ENCODE measurements around the gene SP8.

GRCh38 chr7:20796500-20796899 lies 9.8 kb upstream of the SP8 start:
- TF ChIP-seq CBX3 (IDR thresholded peaks at IDR 0.05; ENCODE audit: low read depth), result no peak
- no peak for TF ChIP-seq CTCF (IDR thresholded peaks at IDR 0.05 in 2 of 3, conservative IDR thresholded peaks at IDR 0.05 in 1 of 3; ENCODE audit: borderline replicate concordance in 1 of 3, insufficient read depth in 1 of 3, low read depth in 2 of 3, low read length in 2 of 3)
- TF ChIP-seq SRF (IDR thresholded peaks at IDR 0.05; ENCODE audit: low read depth), result no peak
- TF ChIP-seq ATF3 (IDR thresholded peaks at IDR 0.05), result no peak
- TF ChIP-seq POLR2AphosphoS5 (IDR thresholded peaks at IDR 0.05; ENCODE audit: low read depth, low read length), result no peak
- TF ChIP-seq POLR2A (IDR thresholded peaks at IDR 0.05; ENCODE audit: borderline replicate concordance, extremely low read depth, insufficient read depth, insufficient read length), result no peak
- TF ChIP-seq ZNF274 (IDR thresholded peaks at IDR 0.05; ENCODE audit: low read depth, low read length), result no peak
- no peak for TF ChIP-seq RAD21 (IDR thresholded peaks at IDR 0.05; ENCODE audit: low read depth)
- TF ChIP-seq EZH2 (IDR thresholded peaks at IDR 0.05), result no peak
- TF ChIP-seq EZH2phosphoT487 (IDR thresholded peaks at IDR 0.05; ENCODE audit: borderline replicate concordance), result no peak
- TF ChIP-seq FOSL1 (IDR thresholded peaks at IDR 0.05; ENCODE audit: low read depth), result no peak
- TF ChIP-seq JUND (IDR thresholded peaks at IDR 0.05), result no peak

Measured in HCT116 (cell line).